ENCODE data around the gene NTNG1.

Gene NTNG1

GRCh38 chr1:107142140-107142542, 1.3 kb downstream of the NTNG1 start:
- Histone ChIP-seq H3K9ac (ENCODE audit: low read depth in 1 of 2, low read length in 2 of 2) (no peak overlapping the region), H3K36me3 (ENCODE audit: control insufficient read depth in 1 of 2, insufficient read depth in 2 of 2, low read length in 2 of 2) (no peaks in the 10 kb centered on the region), H3K27me3 (ENCODE audit: control insufficient read depth in 1 of 2, insufficient read depth in 2 of 2, low read length in 2 of 2) (peaks cover 7 to 29% of the 10 kb centered on the region in 2 donors), H3K4me1 (ENCODE audit: control insufficient read depth in 1 of 2, insufficient read depth in 2 of 2, low read length in 2 of 2) (peaks cover 10 to 15% of the 10 kb centered on the region in 2 donors), H3K9me3 (ENCODE audit: control insufficient read depth in 1 of 2, low read length in 2 of 2) (no peaks in the 10 kb centered on the region), H3K4me3 (ENCODE audit: low read depth in 1 of 2, low read length in 2 of 2) (peak overlapping the region; percentile 56 to 65), H3K27ac (ENCODE audit: low read depth, low read length) (no peak overlapping the region)

DNA sequence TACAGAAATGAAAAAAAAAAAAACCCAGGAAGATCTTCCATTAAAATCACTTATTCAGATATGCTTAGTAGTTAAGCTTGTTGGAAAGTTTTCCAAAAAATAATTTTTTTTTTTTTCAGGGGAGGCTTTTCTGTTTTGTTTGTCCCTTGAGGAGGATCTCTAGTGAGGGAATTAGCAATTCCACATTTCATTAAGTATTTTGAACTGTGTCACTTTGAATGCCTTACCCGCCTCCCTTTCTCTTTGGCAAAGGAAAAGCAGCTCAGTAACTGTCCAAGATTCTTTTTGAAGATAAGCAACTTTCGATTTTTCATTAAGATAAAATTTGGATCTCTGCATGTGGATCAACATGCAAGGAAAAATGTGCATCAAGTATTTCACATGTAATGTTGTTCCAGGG, 1.8 kb downstream of the NTNG1 start:
- no peak overlapping the region for H3K9ac ChIP-seq (ENCODE audit: low read depth in 1 of 2, low read length in 2 of 2)
- no peaks in the 10 kb centered on the region for H3K9me3 ChIP-seq (ENCODE audit: control insufficient read depth in 1 of 2, low read length in 2 of 2)
- no peaks in the 10 kb centered on the region for H3K36me3 ChIP-seq (ENCODE audit: control insufficient read depth in 1 of 2, insufficient read depth in 2 of 2, low read length in 2 of 2)
- H3K4me3 ChIP-seq (ENCODE audit: low read depth in 1 of 2, low read length in 2 of 2) = no peak overlapping the region
- H3K27me3 ChIP-seq (ENCODE audit: control insufficient read depth in 1 of 2, insufficient read depth in 2 of 2, low read length in 2 of 2) = peaks cover 7 to 29% of the 10 kb centered on the region in 2 donors
- peaks cover 10 to 15% of the 10 kb centered on the region in 2 donors for H3K4me1 ChIP-seq (ENCODE audit: control insufficient read depth in 1 of 2, insufficient read depth in 2 of 2, low read length in 2 of 2)
- H3K27ac ChIP-seq (ENCODE audit: low read depth, low read length) = no peak overlapping the region

- H3K9ac ChIP-seq (ENCODE audit: low read depth in 1 of 2, low read length in 2 of 2) = no peak overlapping the region
- peaks cover 3% of the 10 kb centered on the region in 2 donors for H3K27me3 ChIP-seq (ENCODE audit: control insufficient read depth in 1 of 2, insufficient read depth in 2 of 2, low read length in 2 of 2)
Observed at GRCh38 chr1:107145637-107146036, 4.8 kb downstream of the NTNG1 start.

DNA sequence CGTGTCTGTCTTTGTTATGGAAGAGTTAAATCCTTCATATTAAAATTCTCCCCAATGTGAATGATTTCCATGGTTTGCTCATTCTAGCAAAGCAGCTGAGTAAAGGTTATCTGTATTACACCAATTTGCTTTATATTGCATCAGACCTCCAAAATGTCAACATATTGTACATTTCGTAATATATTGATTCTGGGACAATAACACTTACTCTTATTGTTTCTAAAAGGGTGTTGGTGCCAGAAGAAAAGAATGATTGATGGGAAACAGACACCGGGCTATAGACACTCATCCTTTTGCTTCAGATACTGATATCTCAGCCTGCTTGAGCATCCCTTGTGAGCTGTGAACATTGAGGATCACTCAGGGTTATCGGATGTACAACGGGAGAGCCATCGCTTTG, 7.0 kb downstream of the NTNG1 start:
- Histone ChIP-seq H3K9ac (ENCODE audit: low read depth in 1 of 2, low read length in 2 of 2) (no peak overlapping the region), H3K9me3 (ENCODE audit: control insufficient read depth in 1 of 2, low read length in 2 of 2) (no peaks in the 10 kb centered on the region), H3K27me3 (ENCODE audit: control insufficient read depth in 1 of 2, insufficient read depth in 2 of 2, low read length in 2 of 2) (peaks cover 0 to 3% of the 10 kb centered on the region in 2 donors), H3K36me3 (ENCODE audit: control insufficient read depth in 1 of 2, insufficient read depth in 2 of 2, low read length in 2 of 2) (no peaks in the 10 kb centered on the region), H3K4me1 (ENCODE audit: control insufficient read depth in 1 of 2, insufficient read depth in 2 of 2, low read length in 2 of 2) (no peaks in the 10 kb centered on the region), H3K4me3 (ENCODE audit: low read depth in 1 of 2, low read length in 2 of 2) (no peak overlapping the region), H3K27ac (ENCODE audit: low read depth, low read length) (no peak overlapping the region)

More at GRCh38 chr1:107145637-107146036, 4.8 kb downstream of the NTNG1 start:
- no peak overlapping the region for H3K4me3 ChIP-seq (ENCODE audit: low read depth in 1 of 2, low read length in 2 of 2)
- H3K9me3 ChIP-seq (ENCODE audit: control insufficient read depth in 1 of 2, low read length in 2 of 2) = no peaks in the 10 kb centered on the region
- H3K27ac ChIP-seq (ENCODE audit: low read depth, low read length) = no peak overlapping the region
- H3K4me1 ChIP-seq (ENCODE audit: control insufficient read depth in 1 of 2, insufficient read depth in 2 of 2, low read length in 2 of 2) = peaks cover under 1 to 9% of the 10 kb centered on the region in 2 donors
- no peaks in the 10 kb centered on the region for H3K36me3 ChIP-seq (ENCODE audit: control insufficient read depth in 1 of 2, insufficient read depth in 2 of 2, low read length in 2 of 2)

DNA sequence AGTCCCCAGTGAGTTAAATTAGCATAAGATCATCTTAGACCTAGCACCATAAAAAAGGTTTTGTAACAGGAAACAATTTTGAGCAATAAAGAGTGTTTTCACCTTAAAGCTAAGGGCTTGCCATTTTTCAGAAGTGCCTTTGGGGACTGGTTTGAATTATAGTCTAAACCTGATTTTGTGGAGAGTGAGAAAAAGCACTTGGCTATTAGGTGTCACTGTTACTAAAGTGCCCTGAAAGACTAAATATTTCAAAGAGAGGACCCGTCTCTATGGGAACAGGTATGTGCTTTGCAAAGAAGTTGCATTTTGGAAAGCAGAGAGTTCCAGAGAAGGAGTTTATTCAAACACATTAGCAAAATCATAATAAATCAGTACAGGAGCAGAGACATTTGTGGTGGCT, 9.1 kb downstream of the NTNG1 start:
- no peak overlapping the region for H3K9ac ChIP-seq (ENCODE audit: low read depth in 1 of 2, low read length in 2 of 2)
- no peak overlapping the region for H3K27ac ChIP-seq (ENCODE audit: low read depth, low read length)
- peaks cover 0 to 3% of the 10 kb centered on the region in 2 donors for H3K27me3 ChIP-seq (ENCODE audit: control insufficient read depth in 1 of 2, insufficient read depth in 2 of 2, low read length in 2 of 2)
- H3K9me3 ChIP-seq (ENCODE audit: control insufficient read depth in 1 of 2, low read length in 2 of 2) = no peaks in the 10 kb centered on the region
- no peak overlapping the region for H3K4me3 ChIP-seq (ENCODE audit: low read depth in 1 of 2, low read length in 2 of 2)
- H3K4me1 ChIP-seq (ENCODE audit: control insufficient read depth in 1 of 2, insufficient read depth in 2 of 2, low read length in 2 of 2) = no peaks in the 10 kb centered on the region
- H3K36me3 ChIP-seq (ENCODE audit: control insufficient read depth in 1 of 2, insufficient read depth in 2 of 2, low read length in 2 of 2) = no peaks in the 10 kb centered on the region

DNA sequence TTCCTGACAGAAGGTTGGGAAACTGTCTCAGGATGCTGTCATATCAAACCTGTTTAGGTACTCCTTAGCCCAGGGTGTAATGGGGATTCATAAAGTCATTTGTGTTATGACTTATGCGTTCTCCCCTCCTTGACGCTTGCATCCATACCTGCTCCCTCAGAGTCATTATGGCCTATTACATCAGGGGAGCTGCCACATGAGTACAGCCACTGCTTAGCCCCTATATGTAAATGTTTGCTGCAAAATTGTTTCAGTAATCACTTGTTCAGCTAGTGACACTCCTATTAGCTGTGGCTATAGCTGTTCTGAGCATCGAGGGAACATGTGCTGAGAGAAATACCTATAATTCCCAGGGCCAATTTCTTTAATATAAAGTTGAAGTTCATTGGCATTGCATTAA, 10.5 kb downstream of the NTNG1 start:
- H3K36me3 ChIP-seq (ENCODE audit: control insufficient read depth in 1 of 2, insufficient read depth in 2 of 2, low read length in 2 of 2) = no peaks in the 10 kb centered on the region
- H3K4me1 ChIP-seq (ENCODE audit: control insufficient read depth in 1 of 2, insufficient read depth in 2 of 2, low read length in 2 of 2) = no peaks in the 10 kb centered on the region
- H3K9me3 ChIP-seq (ENCODE audit: control insufficient read depth in 1 of 2, low read length in 2 of 2) = no peaks in the 10 kb centered on the region
- H3K9ac ChIP-seq (ENCODE audit: low read depth in 1 of 2, low read length in 2 of 2) = no peak overlapping the region
- no peak overlapping the region for H3K4me3 ChIP-seq (ENCODE audit: low read depth in 1 of 2, low read length in 2 of 2)
- H3K27ac ChIP-seq (ENCODE audit: low read depth, low read length) = no peak overlapping the region
- peaks cover 0 to 3% of the 10 kb centered on the region in 2 donors for H3K27me3 ChIP-seq (ENCODE audit: control insufficient read depth in 1 of 2, insufficient read depth in 2 of 2, low read length in 2 of 2)

DNA sequence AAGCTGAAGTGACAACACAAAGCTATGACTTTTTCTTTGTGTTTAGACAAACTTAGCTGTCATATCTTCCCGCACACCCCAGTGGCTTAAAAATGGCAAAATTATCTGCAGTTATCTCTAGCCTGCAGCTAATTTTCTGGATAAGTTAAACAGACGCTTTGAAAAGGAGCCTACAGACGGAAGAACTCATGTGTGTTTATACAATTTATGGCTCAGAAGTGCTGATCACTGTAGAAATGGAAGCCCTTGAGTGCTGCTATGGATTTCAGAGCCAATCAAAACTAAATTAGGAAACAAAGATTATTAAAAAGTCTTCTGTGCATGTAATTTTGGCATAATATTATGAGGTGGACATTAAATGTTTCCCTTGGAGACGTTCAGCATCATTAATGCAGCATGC, 11.6 kb downstream of the NTNG1 start:
- Histone ChIP-seq H3K9me3 (ENCODE audit: control insufficient read depth in 1 of 2, low read length in 2 of 2) (no peaks in the 10 kb centered on the region), H3K4me3 (ENCODE audit: low read depth in 1 of 2, low read length in 2 of 2) (no peak overlapping the region), H3K4me1 (ENCODE audit: control insufficient read depth in 1 of 2, insufficient read depth in 2 of 2, low read length in 2 of 2) (no peaks in the 10 kb centered on the region), H3K27ac (ENCODE audit: low read depth, low read length) (no peak overlapping the region), H3K9ac (ENCODE audit: low read depth in 1 of 2, low read length in 2 of 2) (no peak overlapping the region), H3K36me3 (ENCODE audit: control insufficient read depth in 1 of 2, insufficient read depth in 2 of 2, low read length in 2 of 2) (no peaks in the 10 kb centered on the region), H3K27me3 (ENCODE audit: control insufficient read depth in 1 of 2, insufficient read depth in 2 of 2, low read length in 2 of 2) (peaks cover 0 to 3% of the 10 kb centered on the region in 2 donors)

- Histone ChIP-seq H3K36me3 (ENCODE audit: control insufficient read depth in 1 of 2, insufficient read depth in 2 of 2, low read length in 2 of 2) (no peaks in the 10 kb centered on the region), H3K4me1 (ENCODE audit: control insufficient read depth in 1 of 2, insufficient read depth in 2 of 2, low read length in 2 of 2) (no peaks in the 10 kb centered on the region), H3K4me3 (ENCODE audit: low read depth in 1 of 2, low read length in 2 of 2) (no peak overlapping the region), H3K9me3 (ENCODE audit: control insufficient read depth in 1 of 2, low read length in 2 of 2) (no peaks in the 10 kb centered on the region), H3K27me3 (ENCODE audit: control insufficient read depth in 1 of 2, insufficient read depth in 2 of 2, low read length in 2 of 2) (no peaks in the 10 kb centered on the region), H3K27ac (ENCODE audit: low read depth, low read length) (no peak overlapping the region), H3K9ac (ENCODE audit: low read depth in 1 of 2, low read length in 2 of 2) (no peak overlapping the region)
Observed at GRCh38 chr1:107153014-107153413, 12.2 kb downstream of the NTNG1 start.

GRCh38 chr1:107158496-107158895, 17.7 kb downstream of the NTNG1 start:
- Histone ChIP-seq H3K27me3 (ENCODE audit: control insufficient read depth in 1 of 2, insufficient read depth in 2 of 2, low read length in 2 of 2) (no peaks in the 10 kb centered on the region), H3K27ac (ENCODE audit: low read depth, low read length) (no peak overlapping the region), H3K4me1 (ENCODE audit: control insufficient read depth in 1 of 2, insufficient read depth in 2 of 2, low read length in 2 of 2) (no peaks in the 10 kb centered on the region), H3K36me3 (ENCODE audit: control insufficient read depth in 1 of 2, insufficient read depth in 2 of 2, low read length in 2 of 2) (no peaks in the 10 kb centered on the region), H3K9ac (ENCODE audit: low read depth in 1 of 2, low read length in 2 of 2) (no peak overlapping the region), H3K4me3 (ENCODE audit: low read depth in 1 of 2, low read length in 2 of 2) (no peak overlapping the region), H3K9me3 (ENCODE audit: control insufficient read depth in 1 of 2, low read length in 2 of 2) (no peaks in the 10 kb centered on the region)

DNA sequence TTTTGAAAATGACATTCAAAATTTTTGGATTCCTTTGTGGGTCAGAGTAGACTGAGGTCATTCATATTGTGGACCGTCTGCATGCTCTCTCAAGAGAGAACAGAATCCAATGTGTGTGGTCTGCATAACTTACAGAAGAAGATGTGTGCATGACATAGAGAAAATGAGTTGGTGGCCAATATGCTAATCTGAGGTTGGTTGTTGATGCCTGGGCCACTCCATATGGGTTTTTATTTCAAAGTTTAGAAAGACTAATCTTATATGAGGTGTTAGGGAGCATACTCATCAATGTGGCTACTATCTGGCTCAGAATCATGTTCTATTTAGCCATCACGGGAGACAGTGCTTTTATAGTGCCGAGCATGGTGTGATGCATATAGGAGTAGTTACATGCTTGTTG, 18.2 kb downstream of the NTNG1 start:
- Histone ChIP-seq H3K4me1 (ENCODE audit: control insufficient read depth in 1 of 2, insufficient read depth in 2 of 2, low read length in 2 of 2) (no peaks in the 10 kb centered on the region), H3K9ac (ENCODE audit: low read depth in 1 of 2, low read length in 2 of 2) (no peak overlapping the region), H3K27ac (ENCODE audit: low read depth, low read length) (no peak overlapping the region), H3K4me3 (ENCODE audit: low read depth in 1 of 2, low read length in 2 of 2) (no peak overlapping the region), H3K36me3 (ENCODE audit: control insufficient read depth in 1 of 2, insufficient read depth in 2 of 2, low read length in 2 of 2) (no peaks in the 10 kb centered on the region), H3K9me3 (ENCODE audit: control insufficient read depth in 1 of 2, low read length in 2 of 2) (no peaks in the 10 kb centered on the region), H3K27me3 (ENCODE audit: control insufficient read depth in 1 of 2, insufficient read depth in 2 of 2, low read length in 2 of 2) (no peaks in the 10 kb centered on the region)

GRCh38 chr1:107162745-107163144, 21.9 kb downstream of the NTNG1 start:
- Histone ChIP-seq H3K4me1 (ENCODE audit: control insufficient read depth in 1 of 2, insufficient read depth in 2 of 2, low read length in 2 of 2) (no peaks in the 10 kb centered on the region), H3K9me3 (ENCODE audit: control insufficient read depth in 1 of 2, low read length in 2 of 2) (no peaks in the 10 kb centered on the region), H3K36me3 (ENCODE audit: control insufficient read depth in 1 of 2, insufficient read depth in 2 of 2, low read length in 2 of 2) (no peaks in the 10 kb centered on the region), H3K27ac (ENCODE audit: low read depth, low read length) (no peak overlapping the region), H3K27me3 (ENCODE audit: control insufficient read depth in 1 of 2, insufficient read depth in 2 of 2, low read length in 2 of 2) (no peaks in the 10 kb centered on the region), H3K9ac (ENCODE audit: low read depth in 1 of 2, low read length in 2 of 2) (no peak overlapping the region), H3K4me3 (ENCODE audit: low read depth in 1 of 2, low read length in 2 of 2) (no peak overlapping the region)
